GDM1 (cell line): ENCODE results near the gene TCHH.
"Not testable (repeated sequence)": the region's sequence is repeated elsewhere in the genome, so short reads cannot be mapped to it uniquely, and the experiment has no call there.

Experiments used
- DNase-seq: peaks from one replicate; lab custom pipeline; 2025; lab: John Stamatoyannopoulos, UW

The TCHH gene

DNA sequence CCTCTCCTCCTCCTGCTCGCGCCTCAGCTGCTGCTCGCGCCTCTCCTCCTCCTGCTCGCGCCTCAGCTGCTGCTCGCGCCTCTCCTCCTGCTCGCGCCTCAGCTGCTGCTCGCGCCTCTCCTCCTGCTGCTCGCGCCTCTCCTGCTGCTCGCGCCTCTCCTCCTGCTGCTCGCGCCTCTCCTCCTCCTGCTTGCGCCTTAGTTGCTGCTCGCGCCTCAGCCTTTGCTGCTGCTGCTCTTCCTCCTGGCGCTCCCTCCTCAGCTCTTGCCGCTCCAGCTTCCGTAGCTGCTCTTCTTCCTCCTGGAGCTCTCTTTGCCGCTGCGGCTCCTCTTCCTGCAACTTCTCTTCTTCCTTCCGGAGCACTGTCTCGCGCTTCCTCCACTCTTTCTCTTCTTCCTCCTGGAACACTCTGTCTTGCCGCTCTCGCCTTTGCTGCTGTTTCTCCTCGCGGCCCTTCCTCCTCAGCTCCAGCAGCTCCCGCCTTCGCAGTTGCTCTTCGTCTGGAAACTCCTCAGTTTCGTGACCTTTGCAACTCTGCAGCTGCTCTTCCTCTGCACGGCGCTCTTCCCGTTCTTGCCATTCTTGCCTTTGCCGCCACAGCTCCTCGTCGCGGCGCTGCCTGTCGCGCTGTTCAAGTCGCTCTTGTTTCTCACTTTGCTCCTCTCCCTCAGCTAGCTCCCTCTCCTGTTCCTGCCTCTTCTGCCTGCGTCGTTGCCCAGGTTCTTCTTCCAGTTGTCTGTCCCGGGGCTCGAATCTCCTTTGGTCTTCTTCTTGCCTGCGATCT lies 3.0 kb downstream of the TCHH start:
- DNase-seq, result no peak

DNA sequence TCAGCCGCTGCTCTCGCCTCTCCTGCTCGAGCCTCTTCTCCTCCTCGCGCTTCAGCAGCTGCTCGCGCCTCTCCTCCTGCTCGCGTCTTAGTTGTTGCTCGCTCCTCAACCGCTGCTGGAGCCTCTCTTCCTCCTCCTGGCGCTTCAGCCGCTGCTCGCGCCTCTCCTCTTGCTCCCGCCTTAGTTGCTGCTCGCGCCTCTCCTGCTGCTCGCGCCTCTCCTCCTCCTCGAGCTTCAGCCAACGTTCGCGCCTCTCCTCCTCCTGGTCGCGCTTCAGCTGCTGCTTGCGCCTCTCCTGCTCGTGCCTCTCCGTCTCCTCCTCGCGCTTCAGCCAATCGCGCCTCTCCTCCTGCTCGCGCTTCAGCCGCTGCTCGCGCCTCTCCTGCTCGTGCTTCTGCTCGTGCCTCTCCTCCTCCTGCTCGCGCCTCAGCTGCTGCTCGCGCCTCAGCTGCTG lies 3.7 kb downstream of the TCHH start:
- DNase-seq, result peak; percentile 43

DNA sequence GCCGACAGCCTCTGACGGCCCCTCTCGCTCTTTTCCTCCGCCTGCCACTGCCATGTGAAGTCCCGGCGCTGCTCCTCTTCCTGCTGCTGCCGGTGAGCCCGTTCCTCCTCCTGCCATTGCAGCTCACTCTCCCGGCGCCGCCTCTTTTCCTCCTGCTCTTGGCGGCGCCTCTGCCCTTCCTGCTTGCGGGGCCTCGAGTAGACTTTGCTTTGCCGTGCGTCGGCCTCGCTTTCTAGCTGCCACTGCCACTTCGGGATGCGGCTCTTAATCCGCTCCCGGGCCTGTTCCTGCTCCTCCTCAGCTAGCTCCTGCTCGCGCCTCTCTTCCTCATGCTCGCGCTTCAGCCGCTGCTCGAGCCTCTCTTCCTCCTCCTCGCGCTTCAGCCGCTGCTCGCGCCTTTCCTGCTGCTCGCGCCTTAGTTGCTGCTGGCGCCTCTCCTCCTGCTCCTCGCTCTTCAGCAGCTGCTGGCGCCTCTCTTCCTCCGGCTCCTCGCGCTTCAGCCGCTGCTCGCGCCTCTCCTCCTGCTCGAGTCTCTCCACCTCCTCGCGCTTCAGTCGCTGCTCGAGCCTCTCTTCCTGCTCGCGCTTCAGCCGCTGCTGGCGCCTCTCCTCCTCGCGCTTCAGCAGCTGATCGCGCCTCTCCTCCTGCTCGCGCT lies 4.3 kb downstream of the TCHH start:
- peak; percentile 51 for DNase-seq

DNA sequence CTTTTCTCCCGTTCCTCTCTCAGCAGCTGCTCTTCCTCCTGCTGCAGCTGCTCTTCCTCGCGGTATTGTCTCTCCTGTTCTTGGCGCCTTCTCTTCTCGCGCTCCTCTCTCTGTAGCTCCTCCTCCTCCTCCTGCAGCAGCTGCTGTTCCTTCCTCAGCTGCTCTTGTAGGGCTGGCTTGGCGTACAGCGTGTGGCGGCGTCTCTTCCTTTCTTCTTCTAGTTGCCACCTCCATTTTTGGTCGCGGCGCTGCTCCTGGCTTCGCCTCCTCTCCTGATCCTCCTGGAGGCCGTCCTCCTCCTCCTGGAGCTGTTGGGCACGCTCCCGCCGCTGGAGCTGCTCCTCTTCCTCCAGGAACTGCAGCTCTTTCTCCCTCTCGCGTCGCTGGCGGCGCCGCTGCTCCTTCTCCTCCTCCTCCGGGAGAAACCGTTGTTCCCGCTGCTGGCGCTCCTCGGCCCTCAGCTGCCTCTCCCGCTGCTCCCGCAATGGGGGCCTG lies 4.8 kb downstream of the TCHH start:
- peak; percentile 22 for DNase-seq

DNA sequence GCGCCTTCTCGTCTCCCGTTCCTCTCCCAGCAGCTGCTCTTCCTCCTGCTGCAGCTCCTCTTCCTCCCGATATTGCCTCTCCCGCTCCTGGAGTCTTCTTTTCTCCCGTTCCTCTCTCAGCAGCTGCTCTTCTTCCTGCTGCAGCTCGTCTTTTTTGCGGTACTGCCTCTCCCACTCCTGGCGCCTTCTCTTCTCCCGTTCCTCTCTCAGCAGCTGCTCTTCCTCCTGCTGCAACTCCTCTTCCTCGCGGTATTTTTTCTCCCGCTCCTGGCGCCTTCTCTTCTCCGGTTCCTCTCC lies 5.3 kb downstream of the TCHH start:
- DNase-seq, result no peak

DNA sequence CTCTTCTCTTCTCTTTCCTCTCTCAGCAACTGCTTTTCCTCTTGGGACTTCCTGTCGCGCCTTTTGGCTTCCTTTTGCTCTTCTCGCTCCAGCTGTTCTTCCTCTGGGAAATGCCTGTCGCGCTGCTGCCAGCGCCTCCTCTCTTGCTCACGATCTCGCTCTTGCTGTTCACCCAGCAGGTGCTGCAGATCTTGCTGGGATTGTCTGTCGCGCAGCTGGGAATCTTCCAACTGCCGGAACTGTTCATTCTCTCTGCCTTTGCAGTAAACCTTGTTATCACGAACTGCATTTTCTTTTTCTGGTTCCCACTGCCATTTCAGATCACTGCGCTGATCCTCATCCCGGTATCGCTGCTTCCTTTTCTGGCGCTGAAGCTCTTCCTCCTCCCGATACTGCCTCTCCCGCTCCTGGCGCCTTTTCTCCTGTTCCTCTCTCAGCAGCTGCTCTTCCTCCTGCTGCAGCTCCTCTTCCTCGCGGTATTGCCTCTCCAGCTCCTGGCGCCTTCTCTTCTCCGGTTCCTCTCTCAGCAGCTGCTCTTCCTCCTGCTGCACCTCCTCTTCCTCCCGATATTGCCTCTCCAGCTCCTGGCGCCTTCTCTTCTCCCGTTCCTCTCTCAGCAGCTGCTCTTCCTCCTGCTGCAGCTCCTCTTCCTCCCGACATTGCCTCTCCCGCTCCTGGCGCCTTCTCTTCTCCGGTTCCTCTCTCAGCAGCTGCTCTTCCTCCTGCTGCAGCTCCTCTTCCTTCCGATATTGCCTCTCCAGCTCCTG lies 5.8 kb downstream of the TCHH start:
- no peak for DNase-seq

DNA sequence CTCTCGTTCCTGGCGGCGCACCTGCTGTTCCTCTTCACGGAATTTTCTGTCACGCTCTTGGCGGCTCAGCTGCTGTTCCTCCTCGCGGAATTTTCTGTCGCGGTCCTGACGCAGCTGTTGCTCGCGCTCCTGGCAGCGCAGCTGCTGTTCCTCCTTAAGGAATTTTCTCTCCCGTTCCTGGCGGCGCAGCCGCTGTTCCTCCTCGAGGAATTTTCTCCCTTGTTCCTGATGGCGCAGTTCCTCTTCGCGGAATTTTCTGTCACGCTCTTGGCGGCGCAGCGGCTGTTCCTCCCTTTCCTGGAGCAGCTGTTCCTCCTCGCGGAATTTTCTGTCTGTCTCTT lies 6.4 kb downstream of the TCHH start:
- DNase-seq, result no peak

DNA sequence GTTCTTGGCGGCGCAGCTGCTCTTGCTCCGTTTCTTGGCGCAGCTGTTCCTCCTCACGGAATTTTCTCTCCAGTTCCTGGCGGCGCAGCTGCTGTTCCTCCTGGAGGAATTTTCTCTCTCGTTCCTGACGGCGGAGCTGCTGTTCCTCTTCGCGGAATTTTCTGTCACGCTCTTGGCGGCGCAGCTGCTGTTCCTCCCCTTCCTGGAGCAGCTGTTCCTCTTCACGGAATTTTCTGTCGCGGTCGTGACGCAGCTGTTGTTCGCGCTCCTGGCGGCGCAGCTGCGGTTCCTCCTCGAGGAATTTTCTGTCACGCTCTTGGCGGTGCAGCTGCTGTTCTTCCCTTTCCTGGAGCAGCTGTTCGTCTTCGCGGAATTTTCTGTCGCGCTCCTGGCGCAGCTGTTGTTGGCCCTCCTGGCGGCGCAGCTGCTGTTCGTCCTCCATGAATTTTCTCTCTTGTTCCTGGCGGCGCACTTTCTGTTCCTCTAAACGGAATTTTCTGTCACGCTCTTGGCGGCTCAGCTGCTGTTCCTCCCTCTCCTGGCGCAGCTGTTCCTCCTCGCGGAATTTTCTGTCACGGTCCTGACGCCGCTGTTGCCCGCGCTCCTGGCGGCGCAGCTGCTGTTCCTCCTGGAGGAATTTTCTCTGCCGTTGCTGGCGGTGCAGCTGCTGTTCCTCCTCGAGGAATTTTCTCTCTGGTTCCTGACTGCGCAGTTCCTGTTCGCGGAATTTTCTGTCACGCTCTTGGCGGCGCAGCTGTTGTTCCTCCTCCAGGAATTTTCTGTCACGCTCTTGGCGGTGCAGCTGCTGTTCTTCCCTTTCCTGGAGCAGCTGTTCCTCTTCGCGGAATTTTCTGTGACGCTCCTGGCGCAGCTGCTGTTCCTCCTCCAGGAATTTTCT lies 7.0 kb downstream of the TCHH start:
- DNase-seq, result no peak

DNA sequence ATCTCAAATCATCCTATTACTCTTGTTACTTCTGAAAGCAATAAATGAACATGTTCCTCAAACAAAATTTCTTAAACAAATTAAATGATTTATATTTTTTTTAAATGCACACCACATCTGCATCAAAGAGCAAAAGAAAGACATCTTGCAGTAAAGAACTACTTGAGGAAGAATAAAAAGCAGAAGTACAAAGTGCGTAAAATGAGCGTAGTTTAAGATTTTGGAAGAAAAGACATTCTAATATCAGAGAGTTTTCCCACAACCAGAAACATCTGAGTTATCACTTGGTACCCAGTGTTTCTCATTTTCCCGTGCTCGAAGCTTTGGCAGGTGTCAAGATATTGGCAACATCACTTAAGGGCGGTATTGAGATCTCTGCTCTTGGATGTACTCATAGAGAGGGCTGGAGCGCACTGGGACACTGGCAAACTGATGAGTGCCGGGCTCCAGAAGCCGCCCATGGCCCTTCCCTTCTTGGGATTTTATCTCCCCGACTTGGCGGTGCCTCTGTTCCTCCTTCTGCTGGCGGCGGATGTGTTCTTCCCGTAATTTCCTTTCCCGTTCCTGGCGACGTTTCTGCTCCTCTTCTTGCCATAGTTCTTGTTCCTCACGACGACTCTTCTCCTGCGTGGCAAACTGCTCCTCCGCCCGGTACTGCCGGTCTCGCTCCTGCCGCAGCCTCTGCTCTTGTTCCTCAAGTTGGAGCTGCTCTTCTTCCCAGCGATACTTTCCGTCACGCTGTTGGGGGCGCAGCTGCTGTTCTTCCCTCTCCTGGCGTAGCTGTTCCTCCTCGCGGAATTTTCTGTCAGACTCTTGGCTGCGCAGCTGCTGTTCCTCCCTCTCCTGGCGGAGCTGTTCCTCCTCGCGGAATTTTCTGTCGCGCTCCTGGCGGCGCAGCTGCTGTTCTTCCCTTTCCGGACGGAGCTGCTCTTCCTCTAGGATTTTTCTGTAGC lies 7.9 kb downstream of the TCHH start:
- DNase-seq, result no peak

DNA sequence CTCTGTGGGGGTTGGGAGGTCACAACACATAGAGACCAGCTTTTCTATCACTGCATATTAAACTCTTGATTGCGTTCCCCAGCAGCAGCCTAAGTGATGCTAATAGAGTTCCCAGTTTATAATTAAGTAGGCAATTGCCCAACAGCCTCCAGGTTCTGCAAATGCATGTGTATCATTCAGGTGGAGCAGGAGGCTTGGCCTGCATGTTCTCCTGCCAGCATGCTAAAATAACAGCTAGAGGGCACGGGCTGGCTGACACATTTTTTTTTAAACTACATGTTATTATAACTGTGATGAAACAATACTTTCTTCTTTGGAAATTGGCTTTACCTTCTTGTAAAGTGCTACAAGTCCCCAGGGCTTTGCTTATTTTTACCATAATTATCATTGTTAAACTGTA lies 10.4 kb downstream of the TCHH start:
- no peak for DNase-seq

DNA sequence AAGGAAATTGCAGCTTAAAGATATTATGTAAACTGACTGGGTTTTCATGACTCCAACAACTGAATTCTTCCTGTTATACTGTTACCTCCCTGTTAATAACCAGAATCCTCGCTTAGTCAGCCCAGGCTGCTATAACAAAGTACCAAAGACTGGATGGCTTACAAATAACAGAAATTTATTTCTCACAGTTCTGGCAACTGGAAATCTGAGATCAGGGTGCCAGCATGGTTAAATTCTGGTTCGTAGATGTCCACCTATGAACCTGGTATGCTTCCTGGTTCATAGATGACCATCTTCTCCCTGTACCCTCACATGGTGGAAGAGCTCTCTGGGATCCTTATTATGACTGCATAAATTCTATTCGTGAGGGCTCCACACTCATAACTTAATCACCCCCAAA lies 18.3 kb downstream of the TCHH start:
- DNase-seq, result no peak

DNA sequence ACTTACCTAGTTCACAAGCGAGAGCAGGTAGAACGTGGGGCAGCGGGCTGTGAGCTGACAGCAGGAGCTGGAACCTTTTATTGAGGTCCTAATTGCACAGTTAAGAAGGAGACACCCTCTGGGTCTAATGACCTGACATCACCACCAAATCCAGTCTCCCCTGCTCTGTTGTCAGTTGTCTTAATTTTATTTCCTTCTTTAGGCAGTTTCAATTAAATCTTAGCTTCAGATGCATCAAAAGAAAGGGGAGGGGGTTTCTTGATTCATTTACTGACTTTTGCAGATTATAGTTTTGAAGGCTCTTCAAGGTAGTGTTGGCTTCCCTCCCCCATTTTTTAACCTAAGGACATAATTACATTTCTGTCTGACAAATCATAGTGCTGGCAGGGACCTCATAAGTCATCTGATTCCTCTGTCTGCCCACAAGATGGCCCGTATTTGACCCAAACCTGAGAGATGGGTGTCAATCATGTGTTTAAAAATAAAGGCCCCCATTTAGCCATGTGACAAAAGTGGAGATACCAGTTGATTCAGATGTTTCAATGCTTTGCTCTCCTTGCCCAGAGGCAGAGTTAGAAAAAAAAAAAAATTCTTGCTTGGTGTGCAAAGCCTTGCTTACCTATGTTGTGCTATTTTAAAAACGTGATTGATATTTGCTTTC lies 26.1 kb downstream of the TCHH start, which contains the start of gene TCHHL1:
Gene TCHHL1, minus strand, starts transcription at position 51 of the 661 bp plus-strand sequence. CDS start 921 bp downstream, outside the sequence.
- DNase-seq, result no peak

DNA sequence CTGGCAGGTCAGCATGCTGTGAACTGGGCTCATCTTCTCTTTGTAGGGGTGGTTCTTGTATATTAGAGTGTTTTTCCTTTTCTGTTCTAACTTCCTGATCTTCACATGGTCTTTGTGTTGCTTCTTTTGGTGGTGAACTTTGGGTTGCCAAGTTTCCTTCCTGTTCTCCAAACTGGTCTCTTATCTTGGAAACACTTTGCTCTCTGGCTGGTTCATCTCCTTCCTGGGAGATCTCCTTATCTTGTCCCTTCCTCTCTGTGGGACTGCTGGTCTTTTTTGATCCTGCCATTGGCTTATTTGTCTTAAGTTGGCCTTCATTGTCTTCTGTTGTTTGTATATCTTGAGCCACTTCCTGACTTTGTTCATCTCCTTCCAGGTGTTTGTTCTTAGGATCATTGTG lies 28.5 kb downstream of the TCHH start:
- no peak for DNase-seq

DNA sequence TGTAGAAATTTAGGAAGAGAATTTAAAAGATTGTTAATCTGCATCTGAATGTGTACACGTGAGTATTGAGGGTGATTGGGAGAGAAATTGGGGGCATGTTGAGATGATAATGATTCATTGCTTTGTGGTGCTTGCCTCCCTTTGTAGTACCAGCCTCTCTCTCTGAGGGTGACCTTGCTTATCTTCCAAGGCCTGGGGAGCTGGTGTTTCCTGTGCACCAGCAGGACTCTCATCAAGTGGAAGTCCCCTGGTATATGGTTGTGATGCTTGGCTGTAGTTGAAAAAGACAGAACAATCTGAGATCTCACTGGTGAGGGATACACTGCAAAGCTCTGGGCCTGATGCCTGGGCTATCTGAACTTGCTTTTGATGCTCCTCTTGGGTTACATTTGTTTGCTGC lies 30.4 kb downstream of the TCHH start:
- DNase-seq, result no peak

DNA sequence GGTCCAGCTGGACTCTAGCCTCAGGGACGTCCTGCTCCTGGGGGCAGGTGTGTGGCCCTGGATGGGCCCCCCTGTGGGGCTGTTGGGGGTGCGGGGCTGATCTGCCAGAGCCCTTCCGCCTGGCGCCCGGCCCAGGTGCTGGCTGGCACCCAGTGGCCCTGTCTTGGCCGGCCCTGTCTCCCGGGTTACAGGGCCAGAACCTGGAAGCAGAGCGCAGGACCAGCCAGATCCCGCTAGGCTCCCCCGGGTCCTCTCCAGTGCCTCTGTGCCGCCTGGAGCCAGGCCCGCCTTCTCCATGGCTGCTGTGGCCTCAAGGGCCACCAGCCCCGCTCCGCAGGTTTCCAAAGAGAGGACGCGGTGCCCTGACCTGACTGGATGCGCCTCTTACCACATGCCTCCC lies 34.2 kb downstream of the TCHH start:
- not testable (repeated sequence) for DNase-seq

DNA sequence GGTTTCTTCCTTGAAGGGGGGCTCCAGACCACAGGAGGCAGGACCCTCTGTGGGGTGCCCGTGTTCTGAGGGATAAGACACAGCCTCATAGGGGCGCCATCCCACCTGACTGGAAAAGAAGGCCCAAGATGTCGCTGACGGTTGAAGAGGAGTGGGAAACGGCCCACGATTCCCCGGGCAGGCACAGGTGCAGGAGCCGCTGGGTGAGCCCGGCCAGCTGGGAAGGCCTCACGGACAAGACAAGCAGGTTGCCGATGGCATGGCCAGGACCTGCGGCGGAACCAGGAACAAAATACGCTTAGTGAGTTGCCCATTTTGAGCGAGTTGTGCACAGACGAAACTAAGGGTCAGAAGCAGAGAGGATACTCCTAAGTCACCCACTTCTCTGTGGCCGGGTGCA lies 34.8 kb downstream of the TCHH start:
- DNase-seq, result not testable (repeated sequence)

DNA sequence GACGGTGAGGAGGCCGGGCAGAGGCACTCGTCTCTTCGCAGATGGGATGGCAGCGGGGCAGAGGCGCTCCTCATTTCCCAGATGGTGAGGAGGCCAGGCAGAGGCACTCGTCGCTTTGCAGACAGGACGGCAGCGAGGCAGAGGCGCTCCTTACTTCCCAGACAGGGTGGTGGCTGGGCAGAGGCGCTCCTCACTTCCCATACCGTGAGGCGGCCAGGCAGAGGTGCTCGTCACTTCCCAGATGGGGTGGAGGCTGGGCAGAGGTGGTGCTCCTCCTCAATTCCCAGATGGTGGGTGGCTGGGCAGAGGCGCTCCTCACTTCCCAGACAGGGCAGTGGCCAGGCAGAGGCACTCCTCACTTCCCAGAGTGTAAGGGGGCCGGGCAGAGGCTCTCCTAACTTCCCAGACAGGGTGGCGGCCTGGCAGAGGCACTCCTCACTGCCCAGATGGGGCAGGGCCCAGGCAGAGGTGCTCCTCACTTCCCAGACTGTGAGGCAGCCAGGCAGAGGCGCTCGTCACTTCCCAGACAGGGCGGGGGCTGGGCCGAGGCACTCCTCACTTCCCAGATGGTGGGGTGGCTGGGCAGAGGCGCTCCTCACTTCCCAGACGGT lies 36.3 kb downstream of the TCHH start:
- DNase-seq, result no peak

DNA sequence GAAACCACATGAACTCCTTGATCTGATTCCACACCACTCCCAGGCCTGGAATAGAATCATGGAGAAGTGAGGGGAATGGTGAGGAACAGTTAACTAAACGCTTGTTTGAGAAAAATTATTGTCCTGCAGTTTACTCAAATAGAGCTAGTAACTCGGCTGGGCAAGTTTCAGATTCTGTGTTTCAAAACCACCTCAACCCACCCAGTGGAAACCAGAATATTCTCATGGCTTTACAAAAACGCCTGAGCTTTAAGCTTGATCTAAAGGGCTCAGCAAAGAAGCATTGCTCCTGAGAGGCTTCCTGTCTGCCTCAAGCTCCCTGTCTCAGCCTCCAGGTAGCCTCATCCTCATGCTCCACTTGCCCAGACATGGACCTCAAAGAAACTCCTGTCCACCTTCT lies 42.9 kb downstream of the TCHH start:
- no peak for DNase-seq

DNA sequence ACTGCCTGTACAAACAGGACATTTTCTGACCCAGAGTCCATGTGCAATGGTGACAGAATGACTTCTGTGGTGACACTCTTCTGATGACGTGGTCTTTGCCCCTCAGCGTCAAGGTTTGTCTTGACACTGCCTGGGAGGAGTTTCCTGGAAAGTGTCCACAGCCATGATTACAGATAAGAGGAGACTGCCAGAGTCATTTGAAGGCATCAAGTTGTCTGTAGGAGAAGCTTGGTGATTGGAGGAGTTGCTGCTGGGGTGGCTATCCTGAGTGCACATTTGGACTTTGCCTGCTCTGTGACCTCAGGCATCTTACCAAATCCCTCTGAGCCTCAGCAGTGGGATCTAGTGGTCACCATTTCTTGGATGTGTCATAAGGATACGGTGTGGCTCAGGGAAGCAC lies 44.1 kb downstream of the TCHH start:
- no peak for DNase-seq

DNA sequence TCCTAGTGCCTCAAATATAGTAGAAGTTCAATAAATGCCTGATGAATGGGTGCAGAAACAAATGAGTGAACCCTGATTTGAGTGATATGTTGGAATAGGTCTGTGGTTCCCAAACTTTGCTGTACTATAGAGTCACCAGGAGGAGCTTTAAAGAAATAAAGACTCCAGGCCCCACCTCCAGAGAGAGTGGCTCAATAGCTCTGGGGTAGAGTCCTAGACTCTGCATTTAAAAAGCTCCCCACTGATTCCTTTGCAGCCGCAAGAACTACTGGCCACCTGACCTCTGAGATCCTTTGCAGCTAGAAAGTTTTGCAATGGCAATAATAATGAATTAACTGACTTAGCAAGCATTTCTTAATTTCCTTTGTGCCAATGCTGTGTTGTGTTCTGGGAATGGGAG lies 47.3 kb downstream of the TCHH start:
- DNase-seq, result no peak
